ENCODE measurements around the gene SMNDC1.

GRCh38 chr10:110276603-110277002 is 28.1 kb downstream of the SMNDC1 start:
- TF ChIP-seq CTCF (IDR thresholded peaks at IDR 0.05) (no peak), POLR2A (IDR thresholded peaks at IDR 0.05) (no peak)

Data from testis (tissue), 2 donors.